Parathyroid adenoma (tissue), 2 donors: Measurements from ENCODE around the gene PXK.

Source experiments
- H2AFZ ChIP-seq: fragments of 300-600 bp; sonication (generic); one replicate; pipeline ENCODE4 v1.7.0; 2017; ENCODE audit warnings: antibody characterized with exemption, mild to moderate bottlenecking
- H3K27ac ChIP-seq: fragments of 300-600 bp; sonication (generic); one replicate; pipeline ENCODE4 v1.7.0; 2017
- H3K27me3 ChIP-seq: fragments of 300-600 bp; sonication (generic); one replicate; pipeline ENCODE4 v1.7.0; 2017; ENCODE audit warnings: low read length; ENCODE audit not compliant: control insufficient read depth, insufficient read depth
- H3K36me3 ChIP-seq: fragments of 300-600 bp; sonication (generic); one replicate; pipeline ENCODE4 v1.7.0; 2017; ENCODE audit warnings: low read length; ENCODE audit not compliant: control insufficient read depth, insufficient read depth
- H3K4me1 ChIP-seq: fragments of 300-600 bp; sonication (generic); one replicate; pipeline ENCODE4 v1.7.0; 2017; ENCODE audit warnings: control low read depth
- H3K4me2 ChIP-seq: fragments of 300-600 bp; sonication (generic); one replicate; pipeline ENCODE4 v1.7.0; 2017; ENCODE audit warnings: low read length
- H3K4me3 ChIP-seq: fragments of 300-600 bp; sonication (generic); one replicate; pipeline ENCODE4 v1.7.0; 2017; ENCODE audit warnings: low read depth, low read length
- H3K79me2 ChIP-seq: fragments of 300-600 bp; sonication (generic); one replicate; pipeline ENCODE4 v1.7.0; 2017; ENCODE audit warnings: control low read depth
- H3K9ac ChIP-seq: fragments of 300-600 bp; sonication (generic); one replicate; pipeline ENCODE4 v1.7.0; 2017; ENCODE audit warnings: mild to moderate bottlenecking
- H3K9me3 ChIP-seq: fragments of 300-600 bp; sonication (generic); one replicate; pipeline ENCODE4 v1.7.0; 2017; ENCODE audit warnings: low read length; ENCODE audit not compliant: control insufficient read depth
- CTCF ChIP-seq: fragments of 300-600 bp; sonication (generic); IDR thresholded peaks from one replicate; pipeline ENCODE4 v1.7.0; 2017; ENCODE audit warnings: antibody characterized with exemption, mild to moderate bottlenecking
- donor health status: primary hyperparathyroidism.

The PXK gene

DNA sequence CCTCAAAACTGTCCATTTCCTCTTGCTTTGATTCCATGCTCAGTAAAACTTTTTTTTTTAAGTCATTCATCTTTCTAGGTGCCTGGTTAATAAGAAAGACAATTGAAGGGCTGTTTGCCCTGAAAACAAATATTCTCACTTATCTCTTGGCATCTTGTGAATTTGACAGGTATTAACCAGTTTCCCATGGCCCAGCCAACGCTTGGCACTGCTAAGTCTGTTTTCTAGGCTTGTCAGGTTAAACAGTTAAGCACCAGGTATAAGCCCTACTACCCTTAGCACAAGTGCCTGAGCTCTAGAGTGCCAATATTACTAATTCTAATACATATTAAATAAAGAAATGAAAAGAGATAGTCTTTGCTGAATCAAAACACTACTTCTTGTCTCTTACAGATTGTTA lies 36.3 kb downstream of the PXK start:
- Histone ChIP-seq H3K27ac (no peak overlapping the region), H3K4me2 (no peak overlapping the region), H3K79me2 (peaks cover 19% of the 10 kb centered on the region), H3K4me3 (no peak overlapping the region), H3K27me3 (no peaks in the 10 kb centered on the region), H3K9ac (no peak overlapping the region), H3K9me3 (no peaks in the 10 kb centered on the region), H3K36me3 (no peaks in the 10 kb centered on the region), H3K4me1 (peaks cover 11% of the 10 kb centered on the region), H2AFZ (no peak overlapping the region)
- no peak for TF ChIP-seq CTCF

- Histone ChIP-seq H3K9me3 (no peaks in the 10 kb centered on the region), H2AFZ (no peak overlapping the region), H3K27ac (no peak overlapping the region), H3K36me3 (no peaks in the 10 kb centered on the region), H3K27me3 (no peaks in the 10 kb centered on the region), H3K4me3 (no peak overlapping the region), H3K4me1 (peaks cover 13% of the 10 kb centered on the region), H3K4me2 (no peak overlapping the region), H3K79me2 (peaks cover 13% of the 10 kb centered on the region), H3K9ac (no peak overlapping the region)
- no peak for TF ChIP-seq CTCF
Observed at GRCh38 chr3:58369876-58370275, 37.2 kb downstream of the PXK start.

DNA sequence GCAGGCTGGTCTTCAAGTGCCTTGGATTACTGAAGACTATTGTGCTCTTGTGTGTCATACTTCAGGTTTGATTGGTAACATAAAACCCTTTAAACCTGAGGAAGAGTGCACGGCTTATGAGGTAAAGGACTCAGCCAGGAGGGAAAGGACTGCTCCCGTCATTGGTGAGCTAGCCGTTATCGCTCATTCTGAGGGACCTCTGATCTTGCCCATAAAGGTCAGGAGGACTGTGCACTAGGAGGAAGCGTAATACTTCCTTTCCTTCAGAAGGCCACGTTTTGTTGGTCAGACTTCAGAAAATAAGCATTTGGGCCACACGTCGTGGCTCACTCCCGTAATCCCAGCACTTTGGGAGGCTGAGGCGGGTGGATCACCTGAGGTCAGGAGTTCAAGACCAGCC lies 37.7 kb downstream of the PXK start:
- H3K9ac ChIP-seq = no peak overlapping the region
- no peaks in the 10 kb centered on the region for H3K36me3 ChIP-seq
- TF ChIP-seq CTCF = no peak
- no peaks in the 10 kb centered on the region for H3K27me3 ChIP-seq
- H2AFZ ChIP-seq = no peak overlapping the region
- H3K4me1 ChIP-seq = peaks cover 13% of the 10 kb centered on the region
- H3K9me3 ChIP-seq = no peaks in the 10 kb centered on the region
- H3K4me3 ChIP-seq = no peak overlapping the region
- H3K4me2 ChIP-seq = no peak overlapping the region
- no peak overlapping the region for H3K27ac ChIP-seq
- H3K79me2 ChIP-seq = peaks cover 9% of the 10 kb centered on the region

- Histone ChIP-seq H3K9ac (no peak overlapping the region), H3K4me1 (peaks cover 11% of the 10 kb centered on the region), H3K27ac (no peak overlapping the region), H3K27me3 (no peaks in the 10 kb centered on the region), H3K4me3 (no peak overlapping the region), H2AFZ (no peak overlapping the region), H3K4me2 (no peak overlapping the region), H3K79me2 (peaks cover 6% of the 10 kb centered on the region), H3K9me3 (no peaks in the 10 kb centered on the region), H3K36me3 (no peaks in the 10 kb centered on the region)
- no peak for TF ChIP-seq CTCF
Observed at GRCh38 chr3:58371754-58372153, 39.1 kb downstream of the PXK start.

DNA sequence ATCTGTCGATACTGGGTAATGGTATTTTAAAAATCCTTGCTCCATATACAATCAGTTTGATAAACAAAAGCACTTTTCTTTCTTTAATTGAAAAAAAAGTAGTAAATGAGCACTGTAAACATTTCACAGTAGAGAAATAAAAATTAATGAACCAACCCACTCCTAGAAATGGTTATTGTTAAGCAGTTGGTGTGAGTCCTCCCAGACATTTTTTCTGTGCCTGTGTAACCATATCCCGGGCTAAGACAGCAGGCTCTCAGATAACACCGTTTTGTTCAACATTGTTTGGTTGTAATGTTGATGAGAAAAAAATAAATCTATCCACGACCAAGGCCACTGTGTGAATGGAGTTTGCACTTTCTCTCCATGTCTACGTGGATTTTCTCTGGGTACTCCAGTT lies 42.6 kb downstream of the PXK start:
- Histone ChIP-seq H3K79me2 (peaks cover 9% of the 10 kb centered on the region), H3K9me3 (no peaks in the 10 kb centered on the region), H2AFZ (no peak overlapping the region), H3K27me3 (no peaks in the 10 kb centered on the region), H3K4me2 (no peak overlapping the region), H3K27ac (no peak overlapping the region), H3K36me3 (no peaks in the 10 kb centered on the region), H3K9ac (no peak overlapping the region), H3K4me3 (no peak overlapping the region), H3K4me1 (peaks cover 5% of the 10 kb centered on the region)
- TF ChIP-seq CTCF = no peak
